ENCODE data around the gene FKBP14.
A peak's percentile ranks its signal among the peaks of the same experiment; 100 is the strongest.

FKBP14 gene

GRCh38 chr7:30032310-30033125 is 6.0 kb upstream of the FKBP14 start:
- no peak for DNase-seq

GRCh38 chr7:30029696-30030095 is 3.2 kb upstream of the FKBP14 start:
- no peak for DNase-seq

DNA sequence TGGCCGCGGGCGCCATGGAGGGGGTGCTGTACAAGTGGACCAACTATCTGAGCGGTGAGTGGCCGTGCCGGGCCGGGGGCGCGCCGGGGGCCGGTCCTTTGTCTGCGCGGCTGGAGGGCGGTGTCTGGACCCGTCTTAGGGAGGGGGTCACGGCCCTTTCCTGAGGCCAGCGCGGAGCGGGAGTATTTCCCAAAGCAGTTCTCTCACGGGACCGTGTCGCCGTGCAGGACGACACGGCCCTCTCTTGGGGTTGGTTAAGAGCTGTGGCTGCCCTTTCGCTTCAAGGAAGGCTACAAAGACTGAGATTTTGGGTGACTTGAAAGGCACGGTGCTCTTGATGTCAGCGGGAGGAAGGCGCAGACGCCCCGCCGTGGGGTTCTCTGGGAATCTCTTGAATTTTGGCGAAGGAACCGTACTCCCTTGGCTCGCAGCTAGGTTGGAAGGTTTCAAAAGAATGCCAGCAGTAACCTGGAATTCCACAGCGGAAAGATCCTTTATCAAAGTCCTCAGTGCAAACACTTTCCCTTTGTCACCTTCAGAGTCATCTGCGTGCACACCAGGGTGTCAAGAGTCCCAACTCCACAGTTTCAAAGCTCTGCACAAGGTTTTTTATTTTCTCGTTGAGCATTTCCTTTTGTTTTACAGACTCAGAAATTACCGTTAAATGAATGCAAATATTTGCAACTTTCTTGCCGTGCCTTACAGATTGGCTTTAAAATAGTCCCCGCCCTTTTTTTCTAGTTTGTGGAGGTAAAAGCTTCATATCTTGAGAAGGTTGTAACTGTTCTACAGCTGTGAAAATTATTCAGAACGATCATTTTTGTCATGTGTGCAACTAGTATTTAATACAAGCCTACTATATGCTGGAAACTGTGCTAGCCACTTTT is 2.5 kb upstream of the FKBP14 start:
- DNase-seq: peak in 9 of 14 donors; percentile 51 to 72 (median 69)

GRCh38 chr7:30028216-30028748 is 1.8 kb upstream of the FKBP14 start, which contains the start of gene PLEKHA8:
Gene PLEKHA8, plus strand, starts transcription at chr7:30028412. Its CDS starts 351 bp downstream, at chr7:30028763.
- peak; percentile 41 to 94 (median 86) for DNase-seq

DNA sequence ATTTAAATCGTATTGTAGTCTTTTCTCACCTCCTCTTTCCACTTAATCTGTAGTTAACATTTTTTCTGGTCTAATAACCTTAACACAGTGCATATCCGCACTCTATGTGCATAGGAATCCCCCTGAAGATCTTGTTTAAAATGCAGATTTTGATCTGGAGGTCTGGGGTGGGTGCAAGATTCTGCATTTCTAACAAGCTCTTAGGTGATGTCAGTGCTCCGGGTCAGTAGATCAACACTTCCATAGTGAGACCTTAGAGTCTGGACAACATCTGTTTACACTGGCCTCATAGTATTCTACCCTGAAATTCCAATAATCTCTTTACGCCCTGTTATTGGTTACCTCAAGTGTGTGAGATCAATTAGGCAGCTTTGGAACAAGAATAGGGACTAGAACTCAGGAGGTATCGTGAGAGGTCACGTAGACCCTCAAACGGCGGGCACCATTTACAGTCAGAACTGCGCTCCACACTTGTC is 1.3 kb upstream of the FKBP14 start:
- DNase-seq: peak in 1 of 14 donors; percentile 68

GRCh38 chr7:30027065-30027456 is 559 bp upstream of the FKBP14 start:
- no peak for DNase-seq

- DNase-seq: no peak
Observed at GRCh38 chr7:30023524-30023923, 3.0 kb downstream of the FKBP14 start.

GRCh38 chr7:30022991-30023390 is 3.5 kb downstream of the FKBP14 start:
- DNase-seq: no peak

GRCh38 chr7:30020535-30020934 is 6.0 kb downstream of the FKBP14 start:
- no peak for DNase-seq

DNA sequence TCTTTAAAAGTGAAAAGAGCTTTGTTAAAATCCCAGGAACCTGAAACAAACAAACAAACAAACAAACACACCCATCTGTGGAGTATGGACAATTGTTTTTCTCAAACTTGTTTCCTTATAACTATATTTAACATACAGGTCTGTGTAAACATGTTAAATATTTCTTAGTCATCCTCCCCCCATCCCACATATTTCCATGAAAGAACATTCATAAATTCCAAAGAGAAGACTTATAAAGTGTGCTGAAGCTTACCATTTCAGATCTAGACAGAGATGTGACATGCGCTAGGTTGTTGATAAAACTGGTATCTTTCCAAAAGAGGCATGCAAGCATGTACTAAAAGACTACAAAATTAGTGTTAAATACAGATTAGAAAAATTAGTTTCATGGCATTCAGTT is 6.5 kb downstream of the FKBP14 start:
- no peak for DNase-seq

DNA sequence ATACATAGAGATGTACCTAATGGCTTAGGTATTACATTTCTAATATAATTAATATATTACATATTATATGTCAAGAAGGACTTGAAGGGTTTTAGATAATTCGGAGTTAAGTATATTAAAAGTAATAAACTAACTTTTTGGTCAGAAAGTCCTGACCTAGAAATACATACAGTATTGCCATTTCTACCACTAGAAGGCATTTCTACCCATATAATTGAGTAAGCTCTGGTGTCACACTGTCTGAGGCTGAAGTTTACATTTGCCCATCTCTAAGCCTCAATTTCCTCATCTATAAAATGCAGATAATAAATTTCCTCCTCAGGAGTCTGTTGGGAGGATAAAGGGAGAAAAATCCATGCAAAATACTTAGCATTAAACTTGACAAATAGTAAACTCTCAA is 7.1 kb downstream of the FKBP14 start:
- no peak for DNase-seq

- DNase-seq: no peak
Observed at GRCh38 chr7:30018451-30018850, 8.1 kb downstream of the FKBP14 start.

GRCh38 chr7:30012757-30013156 is 13.7 kb downstream of the FKBP14 start:
- no peak for DNase-seq

DNA sequence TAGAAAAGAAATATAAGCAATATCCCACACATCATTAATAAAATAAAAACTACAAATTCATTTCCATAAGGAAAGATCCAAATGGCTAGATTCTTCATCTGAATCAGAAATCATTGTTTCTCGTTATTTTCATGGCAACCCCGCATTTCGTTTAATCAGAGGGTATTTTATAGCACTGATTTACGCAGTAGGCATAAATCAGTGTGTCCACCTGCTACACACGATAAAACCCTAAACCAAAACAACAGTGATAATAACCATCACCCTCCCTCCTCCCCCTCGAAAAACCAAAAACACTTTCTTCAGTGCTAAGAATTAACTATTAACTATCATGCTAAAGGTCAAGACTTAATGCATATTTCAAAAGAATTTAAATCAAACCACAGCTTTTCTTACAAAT is 16.5 kb downstream of the FKBP14 start:
- DNase-seq: no peak

DNA sequence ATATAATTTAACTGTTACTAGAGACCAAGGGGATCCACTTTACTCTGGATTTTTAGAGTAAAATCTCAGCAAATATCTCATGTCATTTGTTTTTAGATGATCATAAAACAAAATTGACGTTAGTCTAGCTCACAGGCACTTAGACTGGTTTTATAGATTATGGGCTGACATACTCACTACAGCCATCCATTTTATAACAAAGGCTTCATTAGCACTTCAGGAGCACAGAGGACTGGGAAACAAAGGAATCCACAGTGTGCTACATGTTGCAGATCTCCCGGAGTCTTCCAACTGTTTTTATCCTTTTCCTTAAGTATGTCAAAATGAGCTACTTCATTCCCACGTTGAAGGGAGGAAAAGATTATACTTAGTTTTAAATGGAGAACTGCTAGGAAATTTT is 21.0 kb downstream of the FKBP14 start:
- no peak for DNase-seq

DNA sequence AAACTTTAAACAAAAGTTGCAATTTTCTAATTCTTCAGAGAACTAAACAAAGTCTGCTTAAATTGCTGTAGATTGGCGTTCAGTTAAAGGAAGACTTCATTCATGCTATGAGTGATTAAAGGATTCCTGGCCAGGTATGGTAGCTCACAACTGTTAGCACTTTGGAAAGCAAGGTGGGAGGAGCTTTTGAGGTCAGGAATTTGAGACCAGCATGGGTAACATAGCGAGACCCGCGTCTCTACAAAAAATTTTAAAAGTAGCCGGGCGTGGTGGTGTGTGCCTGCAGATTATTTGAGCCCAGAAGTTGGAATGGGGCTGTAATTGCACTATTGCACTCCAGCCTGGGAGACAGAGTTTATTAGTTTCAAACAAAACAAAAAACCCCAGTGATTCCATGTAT is 23.4 kb downstream of the FKBP14 start:
- no peak for DNase-seq

DNA sequence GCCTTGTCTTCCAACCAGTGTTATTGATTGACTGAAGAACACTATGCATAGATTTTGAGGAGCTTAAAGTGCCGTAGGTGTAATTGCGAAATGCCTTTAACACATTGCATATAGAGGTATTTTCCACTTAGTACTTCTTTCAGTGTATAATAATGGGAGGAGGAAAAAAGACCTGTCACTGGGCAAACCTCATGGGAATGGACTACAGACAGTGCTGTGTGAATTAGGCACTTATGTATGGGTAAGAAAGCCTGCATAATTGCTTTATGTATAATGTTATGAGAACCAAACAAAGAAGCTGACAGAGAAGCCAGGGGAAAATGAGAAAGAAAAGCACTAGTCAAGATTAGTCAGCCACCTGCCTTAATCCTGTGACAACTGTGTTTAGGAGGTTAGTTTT is 24.5 kb downstream of the FKBP14 start:
- no peak for DNase-seq

DNA sequence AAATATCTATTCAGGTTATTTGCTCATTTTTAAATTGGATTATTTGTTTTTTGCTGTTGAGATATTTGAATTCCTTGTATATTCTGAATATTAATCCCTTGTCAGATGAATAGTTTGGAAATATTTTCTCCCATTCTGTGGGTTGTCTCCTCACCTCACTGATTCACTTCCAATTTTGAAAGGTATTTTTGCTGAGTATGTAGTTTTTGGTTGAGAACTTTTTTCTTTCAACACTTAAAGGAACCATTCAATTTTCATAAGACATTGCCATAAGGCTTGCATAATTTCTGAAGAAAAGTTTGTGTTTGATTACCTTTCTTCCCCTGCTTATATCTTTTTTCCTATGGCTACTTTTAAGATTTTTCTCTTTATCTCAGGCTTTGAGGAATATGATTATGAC is 28.0 kb downstream of the FKBP14 start:
- no peak for DNase-seq

DNA sequence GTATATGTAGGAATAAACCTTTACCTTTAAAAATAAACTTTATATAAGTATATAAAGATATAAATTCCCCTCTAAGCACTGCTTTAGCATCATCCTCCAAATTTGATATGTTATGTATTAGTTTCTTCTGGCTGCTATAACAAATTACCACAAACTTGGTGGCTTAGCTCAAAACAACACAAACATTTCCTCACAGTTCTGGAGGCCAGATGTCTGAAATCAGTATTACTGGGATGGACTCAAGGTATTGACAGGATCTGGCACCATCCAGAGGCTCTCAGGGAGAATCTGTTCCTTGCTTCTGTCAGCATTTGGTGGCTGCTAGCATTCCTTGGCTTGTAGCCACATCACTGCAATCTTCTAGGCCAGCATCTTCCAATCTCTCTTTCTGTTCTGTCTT is 30.2 kb downstream of the FKBP14 start:
- DNase-seq: no peak

GRCh38 chr7:29995652-29996051 is 30.9 kb downstream of the FKBP14 start:
- no peak for DNase-seq

- no peak for DNase-seq
Observed at GRCh38 chr7:29993140-29993539, 33.4 kb downstream of the FKBP14 start.

DNA sequence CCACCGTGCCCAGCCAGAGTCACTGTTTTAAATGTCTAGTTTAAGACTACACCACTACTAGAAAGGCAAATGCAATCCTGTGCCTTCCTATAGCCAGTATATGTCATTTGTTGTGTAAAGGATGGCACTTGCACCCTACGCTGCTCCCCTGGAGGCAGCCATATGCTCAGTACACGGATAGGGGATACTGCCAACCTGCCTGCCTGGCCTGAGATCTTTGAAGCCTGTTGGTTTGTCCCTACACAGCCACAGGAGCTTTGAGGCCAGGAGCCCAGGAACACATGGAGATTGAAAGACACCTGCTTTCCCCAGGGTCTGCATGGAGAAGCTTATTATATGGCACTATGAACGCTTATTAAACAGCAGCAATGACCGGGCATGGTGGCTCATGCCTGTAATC is 34.6 kb downstream of the FKBP14 start:
- DNase-seq: peak in 1 of 14 donors; percentile 84

DNA sequence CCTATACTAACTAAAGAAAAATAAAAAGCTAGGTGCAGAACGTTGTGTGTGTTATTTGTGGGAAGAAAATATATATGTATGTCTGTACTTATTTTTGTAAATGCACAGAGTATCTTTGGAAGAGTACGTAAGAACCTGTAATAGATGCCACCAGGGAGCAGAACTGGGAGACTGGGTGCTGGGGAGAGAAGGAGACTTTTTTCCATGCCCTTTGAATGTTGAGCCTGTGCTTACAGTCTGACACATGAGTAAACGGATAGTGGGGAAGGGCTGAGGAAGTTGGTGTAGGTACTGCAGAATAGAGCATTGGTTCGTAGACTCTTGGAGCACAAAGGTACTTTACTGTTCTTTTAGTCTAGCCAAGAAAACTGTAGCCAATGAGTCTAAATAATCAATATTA is 35.6 kb downstream of the FKBP14 start:
- no peak for DNase-seq
